Embryonic facial prominence (tissue), 1 donor: ENCODE results near the gene FAM229B.
"Not testable (repeated sequence)": the region's sequence is repeated elsewhere in the genome, so short reads cannot be mapped to it uniquely, and the experiment has no call there.

ENCODE experiments used
- DNase-seq: peaks from one replicate; pipeline ENCODE4 v3.0.0-alpha.2; 2016; ENCODE audit errors: extremely low spot score

Gene FAM229B, protein sequence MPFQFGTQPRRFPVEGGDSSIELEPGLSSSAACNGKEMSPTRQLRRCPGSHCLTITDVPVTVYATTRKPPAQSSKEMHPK

DNA sequence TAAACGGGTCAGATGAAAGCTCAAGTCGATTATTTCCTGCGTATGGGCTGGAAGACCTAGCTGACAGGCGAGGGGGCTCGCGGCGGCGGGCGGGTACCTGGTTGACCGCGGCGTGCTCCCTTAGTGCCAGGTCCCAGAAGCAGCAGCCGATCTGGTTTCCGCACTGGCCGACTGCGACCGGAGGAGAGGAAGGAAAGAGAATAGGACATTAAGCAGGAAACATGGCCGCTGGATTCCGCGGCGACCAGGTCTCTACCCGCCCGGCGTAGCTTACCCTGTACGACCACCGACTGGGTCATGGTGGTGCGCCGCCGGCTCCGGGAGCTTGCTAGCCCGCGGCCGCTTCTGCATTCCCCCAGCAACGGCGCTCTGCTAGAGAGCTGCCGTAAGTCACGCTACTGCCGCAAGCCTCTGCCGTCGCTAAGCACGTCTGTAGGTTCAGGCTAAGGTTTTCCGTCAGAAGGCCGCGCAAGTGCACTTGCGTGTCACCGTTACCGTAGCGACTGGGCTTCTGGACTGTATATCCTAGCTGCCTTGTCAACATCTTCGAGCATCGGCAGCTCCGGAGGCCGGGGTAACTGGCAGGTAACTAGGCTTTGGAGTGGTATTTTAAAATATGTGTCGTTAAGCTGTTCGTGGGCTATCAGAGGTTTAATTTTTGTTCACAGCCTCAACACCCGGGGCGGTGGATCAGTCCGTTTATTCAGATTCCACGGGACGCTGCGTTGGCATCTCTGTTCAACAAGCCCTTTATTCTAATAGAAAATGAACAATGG lies at the start of gene FAM229B, which contains the start of gene TUBE1:
Gene FAM229B, plus strand, starts transcription at position 456 of the 776 bp plus-strand sequence. CDS start 11,693 bp downstream, outside the sequence.
Gene TUBE1, minus strand, starts transcription at position 347 of the 776 bp plus-strand sequence. Its CDS starts 48 bp downstream, at position 299.
- DNase-seq: peak; percentile 96

DNA sequence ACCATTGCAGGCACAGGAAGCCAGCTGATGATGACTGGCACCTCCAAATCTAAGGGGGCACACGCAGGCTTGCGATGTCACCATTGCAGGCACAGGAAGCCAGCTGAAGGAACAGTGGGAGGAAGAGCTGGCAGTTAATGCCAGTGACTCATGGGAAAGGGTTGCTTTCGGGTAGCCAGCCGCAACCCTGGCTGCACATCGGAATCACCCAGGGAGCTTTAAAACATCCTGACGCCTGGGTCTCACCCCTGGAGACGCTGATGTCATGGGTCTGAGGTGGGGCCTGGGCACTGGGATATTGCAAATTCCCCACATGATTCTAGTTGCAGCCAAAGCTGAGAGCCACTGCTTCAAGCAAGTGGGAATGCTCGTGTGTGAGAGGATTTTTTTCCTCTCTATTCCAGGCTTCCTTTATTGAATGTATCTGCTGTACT lies 49.6 kb upstream of the FAM229B start:
- no peak for DNase-seq

DNA sequence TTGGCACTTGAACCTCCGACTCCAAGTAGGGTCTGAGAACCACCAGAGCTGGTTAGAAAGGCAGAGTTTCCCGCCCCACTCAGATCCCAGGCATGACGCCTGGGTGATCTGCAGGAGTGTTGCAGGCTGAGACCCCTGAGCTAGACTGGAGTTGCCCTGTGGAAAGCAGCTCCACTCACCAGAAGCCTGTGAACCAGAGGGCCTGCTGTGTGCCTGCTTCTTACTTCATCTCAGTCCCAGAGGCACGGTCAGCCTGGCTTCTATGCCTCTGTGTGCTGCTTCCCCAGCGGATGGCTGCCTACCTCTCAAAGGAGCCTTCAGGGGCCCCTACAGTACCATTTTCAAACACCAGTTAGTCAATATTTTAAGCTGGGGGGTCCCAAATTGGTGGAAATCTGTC lies 49.1 kb upstream of the FAM229B start:
- DNase-seq: no peak

DNA sequence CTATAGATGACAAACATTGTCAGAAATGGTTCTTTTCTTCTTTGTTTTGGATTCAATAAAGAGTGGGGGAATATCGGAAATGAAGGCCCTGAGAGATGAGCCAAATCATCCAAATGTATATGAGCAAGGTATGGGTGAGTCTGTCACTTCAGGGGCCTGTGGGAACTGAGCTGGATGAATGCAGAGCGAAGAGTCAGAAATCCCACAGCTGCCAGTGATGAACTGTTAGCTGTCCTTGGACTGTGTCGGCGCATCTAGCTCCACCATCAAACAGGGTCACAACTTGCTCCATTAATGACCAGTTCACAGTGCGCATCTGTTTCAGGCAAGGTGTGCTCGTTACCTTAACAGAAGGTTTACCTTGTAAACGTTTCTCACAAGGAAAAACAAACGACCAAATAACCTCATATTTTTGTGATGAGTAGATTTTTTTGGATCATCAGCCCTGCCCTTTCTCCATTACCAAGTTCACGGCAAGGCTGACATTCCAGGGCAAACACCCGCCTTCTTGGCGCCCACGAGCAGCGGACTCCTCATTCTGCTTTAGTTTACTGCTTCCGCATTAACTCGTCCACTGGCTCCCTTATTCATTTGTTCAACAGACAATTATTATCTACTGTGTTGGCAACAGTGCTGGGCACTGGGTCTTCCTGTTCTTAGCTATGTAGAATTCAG lies 48.5 kb upstream of the FAM229B start:
- DNase-seq: no peak

DNA sequence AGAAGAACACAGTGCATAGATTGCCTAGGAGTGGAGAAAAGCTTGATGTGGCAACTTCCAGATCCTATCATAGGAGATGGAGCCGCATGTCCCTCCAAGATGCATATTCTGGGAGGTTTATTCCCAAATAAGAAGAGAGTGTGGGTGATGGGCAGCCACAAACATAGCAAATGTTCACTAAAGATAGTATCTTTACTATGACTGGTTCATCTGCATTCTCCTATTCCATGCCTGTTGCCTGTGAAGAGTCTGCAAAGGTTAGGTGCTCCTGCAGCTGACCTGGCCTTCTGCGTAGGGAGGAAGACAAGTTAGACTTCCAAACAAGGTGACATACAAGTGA lies 48.0 kb upstream of the FAM229B start:
- DNase-seq: no peak

DNA sequence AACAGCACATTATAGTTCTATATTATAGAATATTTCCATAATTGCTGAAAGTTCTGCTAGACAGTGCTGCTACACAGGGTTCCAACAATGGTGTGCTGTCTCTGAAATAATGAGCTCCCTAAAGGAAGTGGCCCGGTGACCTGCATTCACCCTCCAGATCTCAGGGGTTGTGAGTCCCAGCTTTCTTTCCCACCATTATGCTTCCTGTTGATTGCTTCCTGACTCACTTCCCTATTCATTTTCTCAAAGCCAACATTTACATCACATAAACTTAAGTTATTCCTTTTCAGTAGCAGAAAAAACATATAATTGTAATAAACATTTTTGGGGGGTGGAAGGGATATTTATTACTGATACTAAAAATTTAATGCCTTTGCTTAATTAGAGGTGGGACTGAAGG lies 46.4 kb upstream of the FAM229B start:
- DNase-seq: no peak

DNA sequence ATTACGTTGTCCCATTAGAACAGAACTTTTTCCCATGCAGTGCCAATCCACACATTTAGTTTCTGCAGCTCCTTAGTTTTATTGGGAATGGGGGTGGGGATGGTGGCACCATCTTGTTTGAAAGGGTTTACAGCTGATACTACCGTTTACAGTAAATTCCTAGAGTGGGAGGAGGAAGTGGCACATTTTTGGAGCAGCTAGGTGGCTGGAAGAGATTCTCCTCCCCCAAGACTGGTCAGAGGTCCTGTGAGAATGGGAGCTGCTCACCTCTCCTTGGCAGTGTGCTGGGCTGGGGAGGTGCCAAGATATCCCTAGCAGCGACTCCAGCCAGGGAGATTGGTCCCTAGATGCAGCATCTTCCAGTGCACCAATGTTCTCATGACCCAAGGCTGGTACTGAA lies 45.9 kb upstream of the FAM229B start:
- DNase-seq: no peak

DNA sequence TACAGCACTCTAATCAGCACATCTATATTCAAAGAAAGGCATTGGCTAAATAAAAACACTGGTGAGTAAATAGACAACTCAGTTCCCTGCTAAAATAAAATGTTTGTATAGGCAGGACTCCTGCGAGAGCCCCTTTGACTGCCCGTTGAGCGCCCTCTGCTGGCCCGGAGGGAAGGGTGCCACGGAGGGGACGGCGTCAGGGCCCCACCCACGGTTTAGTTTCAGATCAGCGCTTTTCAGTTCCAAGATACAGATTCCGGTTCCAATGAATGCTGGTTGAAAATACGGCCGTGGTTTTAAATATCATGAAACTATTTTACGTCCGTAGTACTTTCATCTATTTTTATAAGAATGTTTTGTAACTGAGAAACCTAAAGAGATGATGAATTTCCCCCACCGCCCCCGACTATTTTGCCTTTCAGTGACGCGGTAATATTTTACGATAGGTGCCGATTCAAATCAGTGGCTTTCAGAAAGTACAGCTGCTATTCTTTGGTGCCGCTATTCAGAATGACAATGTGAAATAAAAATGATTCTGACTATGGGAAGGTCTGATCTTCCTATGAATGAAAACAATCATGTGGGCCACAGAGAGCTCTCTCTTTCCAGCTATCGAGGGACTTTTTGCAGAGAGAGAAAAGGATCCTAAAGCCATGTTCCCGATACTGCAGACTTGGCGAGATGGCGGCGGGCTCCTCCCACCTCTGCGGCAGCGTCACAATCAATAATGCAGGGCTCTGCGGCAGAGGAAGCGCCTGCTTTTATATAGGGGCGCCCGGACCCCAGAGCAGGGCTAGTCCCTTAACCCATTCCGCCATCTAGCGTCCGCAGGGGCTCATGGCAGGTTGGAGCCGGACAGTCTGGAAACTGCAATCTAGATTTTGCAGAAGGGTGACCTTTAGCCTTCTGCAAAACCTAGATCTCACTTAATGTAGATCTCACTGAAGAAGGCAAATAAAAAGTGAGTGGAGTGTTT lies 44.1 kb upstream of the FAM229B start:
- DNase-seq: peak; percentile 92

DNA sequence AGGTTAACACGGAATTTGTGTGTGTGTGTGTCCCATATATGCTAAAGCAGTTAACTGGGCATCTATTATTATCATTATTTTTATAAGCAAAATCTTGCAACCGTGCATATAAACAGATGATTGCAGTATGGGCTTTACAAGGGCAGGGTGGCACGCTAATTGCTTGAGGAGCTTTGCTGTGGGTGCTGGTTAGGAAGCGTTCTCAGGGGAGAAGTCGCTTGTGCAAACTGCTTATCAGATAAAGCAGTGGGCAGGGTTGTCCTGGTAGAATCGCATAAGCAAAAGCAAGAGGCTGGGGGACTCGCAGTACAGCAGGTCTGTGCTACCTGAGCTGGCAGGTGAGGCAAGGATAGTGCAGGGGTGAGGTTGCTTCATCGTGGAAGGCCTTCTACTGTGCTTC lies 43.2 kb upstream of the FAM229B start:
- DNase-seq: no peak

DNA sequence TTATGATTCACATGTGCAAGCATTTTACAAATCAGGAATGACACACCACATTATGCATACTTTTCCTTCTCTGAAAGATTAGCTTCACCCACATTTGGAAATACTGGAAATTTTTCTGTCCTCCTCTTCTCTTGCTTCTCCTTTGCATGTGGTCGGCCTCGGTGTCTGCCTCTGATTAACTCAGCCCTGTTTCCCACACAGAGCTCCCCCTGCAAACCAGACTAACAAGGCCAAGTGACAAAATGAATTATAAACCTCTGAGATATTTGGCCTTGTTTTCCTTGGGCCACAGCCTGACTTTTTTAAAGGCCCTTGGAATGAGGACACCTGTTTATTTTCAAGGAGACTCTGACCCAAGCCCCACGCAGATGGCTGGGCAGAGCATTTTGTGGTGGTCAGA lies 42.5 kb upstream of the FAM229B start:
- DNase-seq: no peak

DNA sequence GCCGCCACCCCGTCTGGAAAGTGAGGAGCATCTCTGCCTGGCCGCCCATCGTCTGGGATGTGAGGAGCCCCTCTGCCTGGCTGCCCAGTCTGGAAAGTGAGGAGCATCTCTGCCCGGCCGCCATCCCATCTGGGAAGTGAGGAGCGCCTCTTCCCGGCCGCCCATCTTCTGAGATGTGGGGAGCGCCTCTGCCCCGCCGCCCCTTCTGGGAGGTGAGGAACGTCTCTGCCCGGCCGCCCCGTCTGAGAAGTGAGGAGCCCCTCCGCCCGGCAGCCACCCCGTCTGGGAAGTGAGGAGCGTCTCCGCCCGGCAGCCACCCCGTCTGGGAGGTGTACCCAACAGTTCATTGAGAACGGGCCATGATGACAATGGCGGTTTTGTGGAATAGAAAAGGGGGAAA lies 39.9 kb upstream of the FAM229B start:
- DNase-seq: not testable (repeated sequence)

DNA sequence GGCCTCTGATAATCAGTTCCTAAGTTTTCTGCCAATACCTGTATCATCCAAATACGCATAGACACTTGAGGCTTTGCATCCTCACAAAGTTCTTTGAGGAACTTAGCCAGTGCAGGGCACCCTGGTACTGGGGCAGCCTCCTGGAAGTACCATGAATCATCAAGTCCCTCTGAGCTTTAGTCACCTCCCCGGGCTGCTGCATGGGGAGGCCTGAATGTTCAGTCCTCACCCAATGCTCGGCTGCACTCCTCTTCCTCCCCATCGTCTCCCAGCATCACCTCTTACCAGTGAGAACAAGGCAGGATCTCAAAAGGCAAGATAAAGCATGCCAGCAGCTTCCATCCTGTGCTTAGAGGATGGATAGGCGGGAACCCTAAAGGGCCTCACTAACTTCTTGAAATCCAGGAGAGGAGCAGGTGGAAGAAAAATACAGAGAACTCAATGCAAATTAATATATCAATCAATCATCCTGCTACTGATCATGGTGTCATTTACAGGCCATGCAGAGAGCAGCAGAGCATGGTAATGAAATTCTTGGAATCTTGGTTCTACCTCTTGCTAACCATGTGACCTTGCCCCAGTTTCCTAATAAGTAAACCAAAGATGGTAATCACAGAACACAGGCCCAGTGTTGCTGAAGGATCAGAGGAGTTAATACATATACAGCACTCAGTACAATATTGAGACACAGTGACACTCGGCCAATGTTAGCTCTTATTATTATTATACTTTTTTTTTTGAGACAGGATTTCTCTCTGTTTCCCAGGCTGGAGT lies 38.2 kb upstream of the FAM229B start:
- DNase-seq: no peak

DNA sequence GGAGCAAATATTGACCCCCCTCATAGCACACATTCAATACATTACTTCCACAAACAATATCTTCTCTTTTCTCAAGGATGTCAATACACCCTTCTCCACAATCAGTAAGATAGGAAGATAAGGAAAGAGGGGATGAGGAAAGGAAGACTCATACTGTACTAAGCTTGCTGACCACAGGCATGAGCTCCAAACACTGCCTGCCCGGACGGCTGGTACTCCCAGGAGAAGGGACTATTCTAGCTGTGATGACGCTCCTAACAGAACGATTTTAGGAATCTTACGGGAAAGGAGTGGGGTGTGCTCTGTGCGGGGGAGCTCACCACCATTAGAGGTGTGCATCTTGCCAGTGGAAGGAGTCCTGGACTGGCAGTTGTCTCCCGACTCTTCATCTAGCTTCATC lies 37.4 kb upstream of the FAM229B start:
- DNase-seq: no peak

DNA sequence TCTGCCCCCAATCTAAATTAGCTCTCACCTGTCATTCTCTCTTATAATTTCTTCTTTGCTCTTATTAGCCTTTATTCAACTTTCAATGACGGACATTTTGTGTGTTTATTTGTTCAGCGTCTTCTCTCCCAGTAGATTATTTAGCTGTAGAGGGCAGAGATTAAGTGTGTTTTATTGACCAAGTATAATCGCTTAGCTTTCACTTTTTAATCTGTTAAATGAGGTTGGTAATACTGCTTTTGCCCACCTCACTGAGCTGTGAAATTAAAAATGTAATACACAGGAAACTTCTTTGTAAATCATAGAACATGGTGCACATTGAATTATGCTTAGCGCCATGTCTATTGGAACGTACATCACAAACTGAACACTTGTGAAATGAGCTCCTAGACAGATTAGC lies 37.0 kb upstream of the FAM229B start:
- no peak for DNase-seq

DNA sequence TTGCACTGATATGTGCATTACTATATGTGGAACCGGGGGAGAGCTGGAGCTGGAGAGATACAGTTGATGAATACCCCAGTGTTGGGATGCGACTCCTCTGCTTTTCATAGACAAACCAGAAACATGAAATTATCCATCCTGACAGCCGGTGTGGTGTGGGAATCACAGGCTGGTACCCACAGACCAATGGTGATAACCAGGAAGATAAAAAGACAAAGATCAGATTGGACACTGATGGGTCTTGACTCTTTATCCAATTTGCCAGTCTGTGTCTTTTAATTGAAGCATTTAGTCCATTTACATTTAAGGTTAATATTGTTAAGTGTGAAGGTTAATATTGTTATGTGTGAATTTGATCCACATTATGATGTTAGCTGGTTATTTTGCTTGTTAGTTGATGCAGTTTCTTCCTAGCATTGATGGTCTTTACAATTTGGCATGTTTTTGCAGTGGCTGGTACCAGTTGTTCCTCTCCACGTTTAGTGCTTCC lies 36.1 kb upstream of the FAM229B start:
- not testable (repeated sequence) for DNase-seq

DNA sequence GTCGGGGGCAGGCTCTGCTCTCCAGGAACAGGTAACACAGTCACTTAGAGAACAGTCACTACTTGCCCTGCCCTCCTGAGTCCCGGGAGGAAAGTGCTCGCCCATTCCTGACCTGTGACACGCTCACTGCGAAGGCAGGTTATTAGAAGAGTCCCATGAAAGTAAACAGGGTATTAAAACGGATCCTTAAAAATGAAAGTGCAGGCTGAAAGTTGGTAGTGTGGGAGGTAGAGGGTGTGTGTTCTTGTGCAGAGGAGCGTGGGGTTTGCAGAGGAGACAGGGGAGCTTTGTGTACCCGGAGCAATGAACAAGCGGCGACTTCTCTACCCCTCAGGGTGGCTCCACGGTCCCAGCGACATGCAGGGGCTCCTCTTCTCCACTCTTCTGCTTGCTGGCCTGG lies 33.4 kb upstream of the FAM229B start, which contains the start of gene CCN6:
Gene CCN6, plus strand, starts transcription at position 104 of the 400 bp plus-strand sequence. Its CDS starts 254 bp downstream, at position 358.
- no peak for DNase-seq

DNA sequence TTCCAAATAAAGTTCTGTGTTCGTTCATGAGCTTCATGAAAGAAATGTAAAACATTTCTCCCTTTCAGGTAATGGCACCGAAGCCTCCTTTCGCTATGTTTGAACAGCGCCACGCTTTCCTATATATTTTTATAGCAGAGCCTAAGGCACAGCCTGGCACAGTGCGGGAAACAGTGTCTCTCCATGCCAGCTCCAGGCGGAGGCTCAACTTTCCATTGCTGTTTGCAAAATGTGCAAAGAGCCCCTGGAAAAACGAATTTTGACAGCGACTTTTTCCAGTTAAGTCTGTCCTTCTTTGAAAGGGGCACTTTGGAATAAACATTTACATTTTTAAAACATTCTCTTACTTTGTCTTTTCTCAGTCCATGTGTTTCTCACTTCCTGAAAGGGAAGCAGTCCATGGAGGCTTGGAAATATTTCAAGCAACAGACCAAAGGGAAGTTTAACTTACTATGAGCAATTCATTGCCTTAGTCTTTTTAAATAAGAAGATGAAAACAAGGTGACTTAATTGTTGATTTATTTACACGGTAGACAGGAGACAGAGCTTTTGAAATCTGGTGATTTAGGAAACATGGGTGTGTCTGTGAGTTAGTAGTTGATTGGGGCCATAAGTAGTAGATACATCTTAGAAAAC lies 32.7 kb upstream of the FAM229B start:
- no peak for DNase-seq

DNA sequence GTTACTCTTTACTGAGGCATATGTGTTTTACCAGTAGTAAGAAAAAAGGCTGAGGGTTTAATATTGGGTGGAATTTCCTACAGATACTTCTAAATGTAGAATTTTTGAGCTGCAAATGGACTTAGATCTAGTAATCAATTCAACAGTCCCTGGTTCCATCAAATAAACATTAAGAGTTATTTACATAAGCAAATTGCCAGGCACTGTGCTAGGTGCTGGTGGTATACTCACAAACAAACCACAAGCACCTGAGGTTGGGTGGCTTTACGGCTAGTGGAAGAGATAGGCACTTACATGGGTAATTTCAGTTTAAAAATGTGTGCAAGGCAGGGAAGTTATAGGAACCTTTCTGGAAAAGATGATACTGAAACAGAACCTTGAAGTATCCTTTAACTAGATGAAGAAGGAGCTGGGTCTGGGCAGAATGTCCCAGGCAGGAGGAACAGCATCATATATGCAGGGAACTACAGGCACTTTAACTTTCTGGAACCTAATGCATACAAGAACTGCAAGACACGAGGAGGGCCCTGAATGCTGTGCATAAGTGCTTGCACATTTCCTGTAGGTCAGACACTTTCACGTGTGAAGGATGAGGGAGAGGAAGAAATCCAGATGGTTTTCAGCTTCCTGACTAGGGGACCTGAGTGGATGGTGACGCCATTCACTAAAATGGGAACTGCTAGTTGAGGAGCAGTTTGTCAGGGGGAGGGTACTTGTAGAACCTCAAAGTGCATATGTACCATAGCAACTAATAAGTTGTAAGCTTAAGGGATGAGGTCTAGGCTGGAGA lies 29.0 kb upstream of the FAM229B start:
- no peak for DNase-seq

DNA sequence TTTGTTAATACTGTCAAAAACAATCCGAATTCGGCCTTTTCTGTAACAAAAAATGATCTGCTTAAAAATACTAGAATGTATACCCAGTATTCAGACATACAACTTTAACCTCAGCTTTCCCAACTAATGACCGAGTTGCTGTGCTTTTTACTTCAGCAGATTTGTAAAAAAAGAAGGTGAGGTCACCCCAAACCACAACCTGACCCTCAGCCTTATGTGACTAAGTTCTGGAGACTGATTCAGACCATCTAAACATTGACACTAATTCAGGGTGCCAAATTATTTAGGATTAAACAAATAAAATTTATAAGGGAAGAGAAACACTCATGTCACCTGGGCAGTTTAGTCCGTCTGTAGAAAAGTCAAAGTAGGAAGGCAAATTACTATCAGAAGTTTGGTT lies 25.8 kb upstream of the FAM229B start:
- DNase-seq: no peak

DNA sequence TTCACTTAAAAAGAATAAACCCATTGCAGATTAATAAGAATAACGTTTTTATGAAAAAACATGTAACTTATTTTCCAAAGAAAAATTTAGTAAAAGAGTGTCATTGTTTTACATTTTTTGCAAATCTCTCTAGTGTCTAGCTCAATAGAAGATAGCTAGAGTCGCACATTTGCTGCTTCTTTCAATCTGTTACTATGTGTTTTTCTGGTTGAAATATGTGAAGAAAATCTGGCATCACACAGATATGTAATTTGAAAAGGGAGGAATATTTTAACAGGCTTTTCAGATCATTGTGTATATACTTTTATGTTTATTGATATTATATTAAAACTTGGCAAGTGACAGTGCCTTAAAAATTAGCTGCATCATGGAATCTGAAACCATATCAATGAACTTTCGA lies 24.4 kb upstream of the FAM229B start:
- DNase-seq: no peak
